ENCODE measurements around the gene VRTN.

GRCh38 chr14:74302152-74302628 lies 46.1 kb upstream of the VRTN start:
- TF ChIP-seq CTCF (IDR thresholded peaks at IDR 0.05) = peak in 5 of 6 experiments; percentile 39 to 71 (median 57)
- no peak for TF ChIP-seq POLR2A (IDR thresholded peaks at IDR 0.05)

Measured in Peyer's patch (tissue), 4 donors.